HG02763 (cell line): ENCODE results near the gene PRKAG2.
"Not testable (repeated sequence)": the region's sequence is repeated elsewhere in the genome, so short reads cannot be mapped to it uniquely, and the experiment has no call there.

Experiments used
- ATAC-seq: cut with Tn5 transposase; IDR thresholded peaks from one replicate; pipeline ENCODE4 v1.9.1; 2021; ENCODE audit warnings: mild to moderate bottlenecking, moderate library complexity; ENCODE audit not compliant: unreplicated experiment

The PRKAG2 gene

DNA sequence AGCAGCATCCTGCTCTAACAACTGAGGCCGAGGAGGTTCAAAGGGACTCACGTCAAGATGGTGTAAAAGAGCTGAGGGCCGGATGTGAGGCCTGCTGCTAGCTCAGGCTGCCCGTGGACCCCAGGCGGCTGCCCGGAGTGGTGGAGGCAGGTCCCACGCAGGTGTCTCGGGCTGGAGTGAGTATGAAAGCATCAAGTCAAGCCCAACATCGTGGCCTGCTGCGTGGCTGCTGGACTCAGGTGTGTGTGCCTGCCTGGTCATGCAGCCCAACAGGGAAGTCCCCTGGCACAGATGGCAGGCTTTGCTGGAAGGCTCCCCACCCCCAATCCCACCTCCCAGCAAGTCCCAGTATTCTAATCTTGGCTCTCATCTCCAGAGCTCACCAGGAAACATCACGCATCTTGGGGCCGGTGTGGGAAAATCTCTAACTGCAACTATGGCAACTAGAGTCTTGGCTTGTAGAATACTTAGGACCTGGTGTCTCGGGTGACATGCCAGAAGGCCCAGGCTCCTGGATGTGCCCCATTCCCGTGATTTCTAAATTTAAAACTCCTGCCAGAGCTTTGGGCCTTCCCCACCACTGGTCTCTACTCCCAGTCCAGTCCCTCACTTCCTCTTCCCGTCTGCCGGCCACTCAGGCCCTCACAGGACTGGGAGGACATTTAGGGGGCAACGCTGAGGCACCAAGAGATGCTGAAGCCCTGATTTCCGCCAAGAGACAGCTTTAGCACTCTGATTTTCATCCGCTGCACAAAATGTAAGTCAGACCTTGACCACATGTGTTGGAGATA, 85.9 kb downstream of the PRKAG2 start:
- no peak for ATAC-seq

DNA sequence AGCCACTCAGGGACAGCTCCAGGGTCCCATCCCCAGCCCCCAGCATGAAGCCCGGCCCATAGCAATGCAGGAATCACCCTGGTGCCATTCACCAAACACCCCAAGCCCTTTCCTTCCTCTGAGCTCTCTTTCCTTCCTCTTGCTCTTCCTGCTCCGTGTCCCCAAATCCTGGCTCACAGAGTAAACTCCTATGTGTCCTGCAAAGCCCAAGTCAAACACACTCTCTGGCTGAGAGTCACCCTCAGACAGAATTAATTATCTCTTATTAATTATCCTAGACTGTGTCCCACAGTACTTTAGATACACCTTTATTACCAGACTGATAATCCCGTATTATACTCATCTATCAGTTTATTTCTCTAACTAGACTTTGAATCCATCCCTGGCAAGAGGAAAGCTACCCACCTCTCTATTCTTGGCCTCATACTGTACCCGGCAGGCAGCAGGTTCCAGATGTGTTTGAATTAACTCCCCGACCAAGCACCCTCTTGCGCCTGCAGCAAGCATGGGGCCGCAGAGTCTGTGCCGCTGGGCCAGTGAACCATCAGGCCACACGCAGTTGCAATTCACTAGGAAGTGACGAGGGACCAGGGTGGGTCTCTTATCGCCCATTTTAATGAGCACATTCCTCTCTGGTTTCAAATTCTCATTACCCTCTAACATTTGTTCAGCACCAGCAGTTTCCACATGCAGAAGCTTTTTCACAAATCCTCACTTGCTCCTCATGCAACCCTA, 86.7 kb downstream of the PRKAG2 start:
- no peak for ATAC-seq

DNA sequence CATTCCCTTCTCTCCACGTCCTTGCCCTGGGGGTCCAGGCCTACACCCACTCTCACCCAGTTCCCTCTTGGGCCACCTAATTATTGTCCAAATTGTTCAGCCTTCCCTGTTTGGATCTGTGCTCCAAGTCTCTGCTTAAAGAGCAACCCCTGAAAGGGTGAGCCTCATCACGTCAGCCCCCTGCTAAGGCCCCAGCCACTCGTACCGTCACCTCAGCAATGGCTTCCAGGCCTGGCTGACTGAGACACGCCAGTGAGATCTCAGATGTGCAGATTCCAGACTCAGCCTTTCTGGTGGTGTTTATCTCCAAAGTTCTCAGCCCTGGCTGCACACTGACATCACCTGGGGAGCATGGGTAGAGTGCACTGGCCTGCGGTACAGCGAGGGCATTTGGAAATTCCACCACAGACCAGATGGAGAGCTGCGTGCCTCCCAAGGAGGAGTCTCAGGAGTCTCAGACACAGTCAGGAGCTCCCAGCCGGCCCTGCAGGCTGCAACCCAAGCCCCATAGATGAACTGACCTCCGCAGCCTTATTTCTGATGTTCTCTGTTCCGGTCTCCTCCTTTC, 87.5 kb downstream of the PRKAG2 start:
- ATAC-seq = no peak

DNA sequence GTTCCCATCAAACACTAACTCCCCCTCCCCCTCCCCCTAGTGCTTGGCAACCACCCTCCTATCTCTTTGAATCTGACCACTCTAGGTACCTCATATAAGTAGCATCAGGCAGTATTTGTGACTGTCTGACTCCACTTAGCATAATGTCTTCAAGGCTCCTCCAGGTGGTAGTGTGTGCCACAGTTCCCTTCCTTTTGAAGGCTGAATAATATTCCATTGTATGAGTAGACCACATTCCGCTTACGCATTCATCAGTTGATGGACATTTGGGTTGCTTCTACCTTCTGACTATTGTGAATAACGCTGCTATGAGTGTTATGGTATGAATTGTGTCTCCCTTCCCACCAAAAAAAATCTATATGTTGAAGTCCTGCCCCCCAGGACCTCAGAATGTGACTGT, 89.6 kb downstream of the PRKAG2 start:
- ATAC-seq = no peak

DNA sequence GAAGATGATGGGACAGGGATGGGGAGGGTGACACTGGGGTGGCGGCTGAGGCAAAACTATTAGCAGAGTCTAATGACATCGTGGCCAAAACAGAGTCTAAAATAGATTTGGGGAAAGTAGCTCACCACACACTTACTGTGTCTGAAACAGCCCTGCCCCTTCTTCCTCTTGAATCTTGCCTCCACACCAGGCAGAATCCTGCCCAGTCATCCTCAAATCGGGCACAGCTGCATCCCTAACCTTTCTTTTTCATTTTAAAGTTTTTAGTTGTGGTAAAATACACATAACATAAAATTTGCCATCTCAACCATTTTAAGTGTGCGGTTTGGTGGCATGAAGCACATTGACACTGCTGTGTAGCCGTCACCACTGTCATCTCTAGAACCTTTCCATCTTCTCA, 90.0 kb downstream of the PRKAG2 start:
- no peak for ATAC-seq

DNA sequence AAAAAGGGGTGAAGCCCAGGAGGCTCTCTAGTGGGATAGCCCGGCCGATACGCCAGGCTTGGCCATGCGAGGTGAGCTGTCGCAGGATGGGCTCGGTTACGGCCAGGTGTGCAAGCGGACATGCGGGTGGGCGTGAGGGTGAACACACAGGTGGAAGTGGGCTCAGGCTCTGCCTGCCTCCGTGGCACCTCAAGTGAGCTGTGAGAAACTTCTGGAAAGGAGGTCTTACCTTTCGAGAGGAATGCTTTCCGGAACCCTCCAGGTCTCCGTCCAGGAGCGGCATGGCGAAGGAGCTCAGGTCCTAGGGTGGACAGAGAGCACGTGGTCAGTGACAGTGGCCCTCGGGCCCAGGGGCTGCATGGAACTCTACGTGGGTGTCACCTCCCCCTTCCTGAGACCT, 90.7 kb downstream of the PRKAG2 start:
- no peak for ATAC-seq

DNA sequence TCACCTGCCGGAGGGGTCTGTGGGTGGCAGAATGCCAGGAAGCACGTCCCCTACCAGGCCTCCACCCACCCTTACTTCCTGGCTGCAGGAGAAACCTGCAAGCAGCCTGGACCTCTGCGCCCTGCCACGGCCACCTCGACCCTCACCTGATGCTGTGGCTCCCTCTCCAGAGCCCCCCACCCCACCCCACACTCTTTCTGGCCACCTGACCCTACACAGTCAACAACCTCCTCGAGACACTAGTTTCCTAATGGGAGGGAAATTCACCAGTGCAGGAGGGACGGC, 91.3 kb downstream of the PRKAG2 start:
- no peak for ATAC-seq

DNA sequence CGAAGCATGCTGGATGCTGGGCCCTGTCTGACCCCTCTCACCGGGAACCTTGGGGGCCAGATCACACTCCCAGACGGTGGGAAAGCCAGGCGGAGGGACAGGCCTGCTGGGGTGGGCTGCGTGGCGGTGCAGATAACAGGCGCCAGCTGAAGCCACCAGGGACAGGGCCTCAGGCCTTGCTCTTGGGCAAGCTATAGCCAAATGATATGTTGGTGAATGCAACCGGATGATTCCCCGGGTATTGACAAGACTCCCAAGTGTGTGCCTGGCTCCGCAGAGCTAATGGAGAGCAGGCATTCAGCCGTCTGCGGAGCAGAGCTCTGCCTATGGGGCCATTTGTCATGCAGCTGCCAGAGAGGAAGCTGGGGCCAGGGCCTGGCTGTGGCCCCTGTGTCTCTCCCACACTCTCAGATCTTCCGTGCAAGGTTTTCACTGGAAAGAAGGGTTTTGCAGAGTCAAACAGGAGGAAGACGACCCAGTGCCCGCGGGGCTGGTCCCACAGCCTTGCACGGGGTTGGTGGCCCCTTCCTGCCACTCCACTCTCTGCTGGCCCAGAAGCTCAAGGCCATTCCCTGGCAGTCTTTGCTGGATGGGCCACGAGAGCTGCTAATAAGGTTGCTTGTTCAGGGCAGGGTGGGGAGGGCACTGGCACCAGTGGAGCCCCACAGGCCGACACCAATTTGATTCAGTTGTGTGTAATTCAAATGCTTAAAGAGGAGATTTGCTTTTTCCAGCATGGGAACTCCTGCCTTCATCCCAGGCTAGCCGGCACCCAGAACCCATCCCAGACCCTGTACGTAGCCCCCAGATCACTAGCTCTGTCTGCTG, 91.8 kb downstream of the PRKAG2 start:
- ATAC-seq = no peak

DNA sequence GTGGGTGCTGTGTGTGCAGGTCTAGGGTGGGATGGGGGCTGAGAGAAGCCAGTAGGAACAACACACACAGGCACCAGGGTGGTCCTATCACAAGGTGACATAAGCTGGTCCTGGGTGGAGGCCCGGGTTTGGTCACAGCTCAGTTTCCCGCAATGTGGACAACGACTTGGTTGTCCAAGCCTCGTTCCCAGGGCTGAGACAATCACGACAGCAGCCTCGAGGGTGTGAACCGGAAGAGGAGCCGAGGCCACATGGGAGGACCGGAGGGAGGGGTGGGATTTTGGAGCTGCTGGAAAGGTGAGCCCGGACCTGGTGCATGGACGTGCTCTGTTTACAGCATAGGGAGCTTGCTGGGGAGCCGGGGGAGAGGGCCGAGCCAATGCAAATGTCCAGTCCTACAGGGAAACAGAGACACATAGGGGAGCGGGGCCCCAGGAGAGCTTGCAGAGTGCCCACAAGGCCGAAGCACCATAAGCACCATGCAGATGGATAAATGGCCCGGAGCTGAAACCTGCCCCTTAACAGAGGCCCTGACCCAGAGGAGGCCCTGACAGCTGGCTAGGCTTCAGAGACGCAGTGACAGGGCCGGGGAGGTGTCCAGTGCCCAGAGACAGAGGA, 92.8 kb downstream of the PRKAG2 start:
- ATAC-seq = no peak

DNA sequence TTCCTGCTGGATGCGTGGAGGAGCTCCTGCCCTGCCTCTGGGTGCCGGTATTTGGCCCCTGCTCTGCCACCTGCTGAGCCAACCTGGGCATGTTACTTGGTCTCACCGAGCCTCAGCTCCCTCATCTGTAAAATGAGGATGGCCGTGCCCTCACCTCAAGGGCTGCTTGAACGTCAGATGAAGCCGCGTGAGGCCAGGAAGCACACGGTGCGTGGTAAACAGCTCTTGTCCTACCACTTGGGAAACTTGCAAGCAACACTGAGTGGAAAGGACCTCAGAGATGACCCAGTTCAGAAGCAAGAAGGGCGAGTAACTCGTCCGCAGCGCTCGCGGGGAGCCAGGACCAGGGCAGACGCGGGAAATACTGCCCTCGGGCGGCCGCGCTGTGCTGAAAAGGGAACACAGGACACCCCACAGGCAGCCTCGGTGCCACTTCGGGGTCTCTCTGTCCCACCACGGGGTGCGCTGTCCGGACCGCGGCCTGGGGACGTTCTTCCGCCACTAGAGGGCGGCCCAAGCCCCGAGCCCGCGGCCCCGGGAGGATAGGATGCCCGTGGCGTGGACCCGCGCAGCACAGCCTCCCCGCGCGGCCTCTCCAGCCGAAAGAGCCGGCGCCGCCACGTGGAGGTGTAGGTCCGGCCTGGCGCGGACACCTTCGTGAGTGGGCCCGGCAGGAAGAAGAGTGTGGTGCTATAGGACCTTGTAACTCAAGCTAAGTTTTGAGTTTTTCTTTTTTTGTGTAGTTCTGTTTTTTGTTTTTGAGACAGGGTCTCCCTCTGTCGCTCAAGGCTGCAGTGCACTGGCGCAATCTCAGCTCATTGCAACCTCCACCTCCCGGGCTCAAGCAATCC, 94.1 kb downstream of the PRKAG2 start:
- ATAC-seq = peak; percentile 84

DNA sequence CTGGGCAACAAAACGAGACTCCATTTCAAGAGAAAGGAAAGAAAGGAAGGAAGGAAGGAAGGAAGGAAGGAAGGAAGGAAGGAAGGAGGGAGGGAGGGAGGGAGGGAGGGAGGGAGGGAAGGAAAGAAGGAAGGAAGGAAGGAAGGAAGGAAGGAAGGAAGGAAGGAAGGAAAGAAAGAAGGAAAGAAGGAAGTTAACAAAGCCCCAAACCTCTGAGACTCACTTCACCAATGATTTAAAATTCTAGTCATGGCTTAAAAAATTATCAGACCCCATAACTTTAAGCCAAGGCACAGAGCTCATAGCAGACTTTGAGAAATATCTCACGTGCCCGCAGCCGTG, 94.7 kb downstream of the PRKAG2 start:
- not testable (repeated sequence) for ATAC-seq

DNA sequence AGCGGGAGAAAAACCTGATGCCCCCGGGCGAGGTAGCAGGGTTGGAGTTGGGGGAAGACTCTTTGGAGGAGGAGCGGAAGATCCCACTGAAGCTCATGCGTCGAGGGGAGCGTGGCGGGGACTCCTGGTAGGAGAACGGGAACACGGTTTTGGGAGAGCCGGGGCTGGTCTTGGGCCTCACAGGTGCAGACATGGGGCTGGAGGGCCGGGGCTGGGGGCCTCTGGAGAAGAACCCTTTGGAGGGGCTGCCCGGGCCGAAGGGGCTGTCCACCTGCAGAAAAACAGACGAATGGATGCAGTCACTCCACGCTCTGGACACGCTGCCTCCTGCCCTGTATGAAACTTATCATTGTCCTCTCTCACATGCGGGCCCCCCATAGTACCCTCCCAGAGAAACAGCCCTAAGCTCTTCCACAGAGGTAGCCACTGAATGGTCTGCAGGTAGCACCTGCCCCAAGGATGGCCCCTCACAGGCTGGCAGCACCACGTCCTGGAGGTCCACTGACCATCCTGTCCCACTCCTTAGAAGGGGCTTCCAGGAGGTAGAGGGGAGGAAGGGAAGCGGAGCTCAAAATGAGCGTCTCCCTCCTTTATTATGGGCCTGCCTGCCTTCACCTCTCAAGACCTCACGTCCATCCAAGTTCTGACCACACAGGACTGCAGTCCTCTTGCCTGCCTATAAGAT, 95.6 kb downstream of the PRKAG2 start:
- no peak for ATAC-seq

DNA sequence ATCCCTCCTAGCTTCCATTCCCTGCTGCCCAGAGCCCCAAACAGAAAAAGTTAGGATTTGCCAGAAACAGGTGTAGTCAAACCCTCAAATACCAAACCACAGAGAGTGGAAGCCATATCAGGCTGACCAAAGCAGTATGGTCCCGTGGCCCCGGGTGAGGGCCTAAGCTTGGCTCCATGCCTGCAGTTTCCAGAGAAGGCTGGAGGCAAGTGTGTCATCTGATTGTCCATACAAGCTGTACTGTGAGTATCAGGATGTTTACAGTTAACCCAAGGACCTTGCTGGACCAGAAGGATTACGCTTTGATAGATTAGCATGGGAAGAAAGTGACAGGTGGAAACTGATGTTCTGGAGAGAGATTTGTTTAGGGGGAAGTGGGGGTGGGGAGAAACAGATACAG, 96.3 kb downstream of the PRKAG2 start:
- ATAC-seq = no peak

DNA sequence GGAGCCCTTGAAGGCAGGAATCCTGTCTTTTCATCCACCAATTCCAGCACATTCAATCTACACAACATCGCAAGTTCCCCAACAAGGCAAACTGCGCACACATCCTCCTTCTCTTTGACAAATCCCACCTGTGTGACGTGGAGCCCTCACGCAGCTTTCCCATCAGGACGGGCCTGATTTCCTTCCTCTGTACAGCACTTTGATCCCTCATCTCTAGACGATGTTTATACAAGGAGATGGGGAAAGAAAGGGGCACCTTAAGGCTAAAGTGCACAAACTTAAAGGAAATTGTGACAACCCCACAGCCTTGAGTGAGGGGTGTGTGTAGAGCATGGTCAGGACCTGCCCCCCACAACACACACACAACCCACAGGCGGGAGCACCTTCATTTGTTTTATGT, 97.2 kb downstream of the PRKAG2 start:
- ATAC-seq = no peak

DNA sequence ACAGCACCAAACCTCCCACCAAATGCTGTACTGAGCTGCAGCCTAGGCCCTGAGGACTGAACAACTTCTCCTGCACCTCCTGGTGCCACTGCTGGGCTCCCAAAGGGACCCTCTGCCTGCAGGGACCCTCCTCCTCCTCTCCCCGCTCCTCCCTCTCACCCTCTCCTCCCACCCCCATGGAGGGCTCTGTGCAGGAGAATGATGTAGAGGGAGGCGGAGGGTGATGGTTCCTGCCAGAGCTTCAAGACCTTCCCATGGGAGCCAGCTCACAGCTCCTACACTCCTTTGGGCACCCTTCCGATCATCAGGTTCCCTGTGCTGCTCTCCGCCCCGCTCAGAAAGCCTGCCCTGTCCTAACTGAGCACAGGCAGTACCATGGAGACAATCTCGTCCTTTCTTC, 97.7 kb downstream of the PRKAG2 start:
- no peak for ATAC-seq

DNA sequence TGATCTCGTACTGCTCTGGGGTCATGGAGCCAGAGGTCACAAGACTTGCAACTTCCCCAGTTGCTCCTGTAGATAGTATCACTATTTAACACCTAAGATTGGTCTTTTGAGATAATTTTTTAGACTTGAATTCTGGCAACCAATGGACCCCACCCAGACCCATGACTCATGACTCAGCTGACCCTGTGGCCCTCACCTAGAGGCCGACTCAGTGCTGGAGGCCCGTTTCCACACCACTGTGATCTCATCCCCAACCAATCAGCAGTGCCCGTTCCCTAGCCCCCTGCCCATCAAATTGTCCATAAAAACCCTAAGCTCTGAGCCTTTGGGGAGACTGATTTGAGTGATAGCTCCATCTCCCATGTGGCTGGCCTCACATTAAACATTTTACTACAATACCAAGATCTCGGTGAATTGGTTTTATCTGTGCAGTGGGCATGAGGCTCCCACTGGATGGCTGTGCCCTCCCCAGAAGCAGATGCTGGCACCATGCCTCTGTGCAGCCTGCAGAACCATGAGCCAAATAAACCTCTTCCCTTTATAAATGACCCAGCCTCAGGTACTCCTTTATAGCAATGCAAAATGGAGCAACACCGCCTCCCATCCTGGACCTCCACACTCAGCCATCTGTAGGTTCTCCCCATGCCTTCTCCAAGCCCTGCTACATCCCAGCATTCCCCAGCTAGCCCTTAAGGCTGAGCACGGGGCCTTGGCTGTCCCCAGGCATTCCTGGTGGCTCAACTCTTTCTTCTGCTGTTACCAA, 98.8 kb downstream of the PRKAG2 start:
- ATAC-seq = no peak

DNA sequence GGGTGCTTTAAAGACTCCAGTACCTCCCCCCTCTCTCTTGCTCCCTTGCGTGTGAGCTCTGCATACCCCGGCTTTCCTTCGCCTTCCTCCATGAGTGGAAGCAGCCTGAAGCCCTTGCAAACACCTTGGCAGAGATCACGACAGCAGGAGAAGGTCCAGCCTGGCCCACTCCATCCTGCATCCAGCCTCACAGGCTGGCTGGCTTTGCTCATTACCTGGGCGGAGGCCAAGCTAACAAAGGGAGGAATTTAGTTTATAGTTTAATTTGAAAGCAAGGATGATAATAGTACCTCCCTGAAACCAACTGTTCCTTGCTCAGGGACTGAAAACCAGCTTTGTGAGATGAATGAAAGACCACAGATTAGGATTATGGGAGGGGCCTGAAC, 99.4 kb downstream of the PRKAG2 start:
- no peak for ATAC-seq

DNA sequence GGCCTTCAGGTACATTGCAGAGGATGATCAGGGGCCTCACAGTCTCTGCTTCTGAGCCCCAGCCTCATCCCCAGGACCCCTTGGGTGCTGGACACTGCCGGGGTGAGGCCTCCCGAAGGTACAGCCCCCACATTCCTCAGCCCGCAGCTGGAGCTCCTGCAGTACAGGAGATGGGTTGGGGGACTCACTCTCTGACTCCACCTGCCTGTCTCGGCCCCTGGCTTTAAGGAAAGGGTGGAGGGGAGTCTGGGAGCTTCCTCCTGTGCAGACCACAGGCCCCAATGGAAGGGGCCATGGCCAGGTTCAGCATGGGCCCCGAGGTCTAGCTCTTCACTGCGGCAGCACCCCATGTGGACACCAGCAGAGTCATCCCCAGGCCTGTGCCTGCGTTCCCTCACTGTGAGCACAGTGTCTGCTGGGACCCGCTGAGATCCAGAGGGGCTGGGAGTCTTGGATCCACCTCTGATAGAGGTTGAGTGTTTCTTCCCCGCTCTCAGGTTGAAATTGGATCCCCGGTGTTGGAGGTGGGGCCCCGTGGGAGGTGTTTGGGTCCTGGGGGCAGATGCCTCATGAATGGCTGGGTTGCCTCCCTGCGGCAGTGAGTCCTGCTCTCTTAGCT, 99.9 kb downstream of the PRKAG2 start:
- no peak for ATAC-seq

DNA sequence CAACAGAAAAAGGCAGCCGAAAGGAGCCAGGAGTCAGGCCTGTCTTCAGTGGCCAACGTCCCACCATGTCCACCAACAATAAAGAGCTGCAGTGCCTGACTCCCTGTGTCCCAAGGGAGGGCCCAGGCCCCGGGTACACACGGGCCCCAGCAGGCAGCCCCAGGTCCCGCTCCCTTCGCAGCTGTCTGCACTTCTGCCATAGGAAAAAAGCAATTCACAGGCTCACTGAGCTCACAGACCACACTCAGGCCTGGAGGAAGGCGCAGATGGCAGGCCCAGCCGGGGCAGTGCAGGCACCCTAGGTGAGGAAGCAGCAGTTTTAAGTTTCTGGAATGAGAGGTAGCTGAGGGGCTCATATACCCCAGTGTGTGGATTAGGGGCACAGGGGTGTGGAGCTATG, 100.5 kb downstream of the PRKAG2 start:
- no peak for ATAC-seq
